Muscle of leg (tissue), 11 donors: Measurements from ENCODE around the gene COL15A1. TPM values are rescaled to one million over a fixed set of nuclear protein-coding genes. Genes with fewer than 3 reads are reported as not detected.

Source experiments
- DNase-seq: peaks from one replicate; pipeline ENCODE4 v3.0.0; 2013
- H3K27ac ChIP-seq: one replicate; pipeline ENCODE4 v1.5.1; 2013; ENCODE audit warnings: mild to moderate bottlenecking, low read length, control low read depth
- H3K27me3 ChIP-seq: one replicate; pipeline ENCODE4 v1.6.1; 2013; ENCODE audit warnings: low read length; ENCODE audit not compliant: control insufficient read depth, insufficient read depth
- H3K36me3 ChIP-seq: one replicate; pipeline ENCODE4 v1.6.1; 2013; ENCODE audit warnings: low read length; ENCODE audit not compliant: control insufficient read depth, insufficient read depth
- H3K4me1 ChIP-seq: one replicate; pipeline ENCODE4 v1.6.1; 2013; ENCODE audit warnings: low read length; ENCODE audit not compliant: control insufficient read depth, insufficient read depth
- H3K4me3 ChIP-seq: one replicate; pipeline ENCODE4 v1.5.1; 2013; ENCODE audit warnings: low read length, control low read depth
- H3K9me3 ChIP-seq: replicated peaks from 2 replicates; pipeline ENCODE4 v1.6.1; 2013; ENCODE audit warnings: low read depth, low read length; ENCODE audit not compliant: control insufficient read depth
- WGBS: methylation state at CpG from one replicate; pipeline ENCODE4 v1.1.5; 2013; ENCODE audit warnings: missing lambda C conversion rate; ENCODE audit not compliant: insufficient coverage; 5-methylcytosine and 5-hydroxymethylcytosine counted together
- polyA plus RNA-seq, 8 donors: library from polyadenylated mRNA; unstranded; fragments of 120-200 nt; gene quantifications; one replicate each; pipeline versions ENCODE4 v1.2.1 to v1.2.3, GENCODE V29; 2013; ENCODE audit warnings: inconsistent platforms in 1 of 8, low replicate concordance in 1 of 8; ENCODE audit not compliant: insufficient read length in 8 of 8, insufficient read depth in 1 of 8
- total RNA-seq: library from RNA; stranded (reverse); fragments of 120-200 nt; gene quantifications from one replicate; pipeline ENCODE4 v1.2.4, GENCODE V29; 2013

Gene COL15A1
- total and polyA plus RNA-seq, 9 donors = 169 to 259 (median 197) TPM

DNA sequence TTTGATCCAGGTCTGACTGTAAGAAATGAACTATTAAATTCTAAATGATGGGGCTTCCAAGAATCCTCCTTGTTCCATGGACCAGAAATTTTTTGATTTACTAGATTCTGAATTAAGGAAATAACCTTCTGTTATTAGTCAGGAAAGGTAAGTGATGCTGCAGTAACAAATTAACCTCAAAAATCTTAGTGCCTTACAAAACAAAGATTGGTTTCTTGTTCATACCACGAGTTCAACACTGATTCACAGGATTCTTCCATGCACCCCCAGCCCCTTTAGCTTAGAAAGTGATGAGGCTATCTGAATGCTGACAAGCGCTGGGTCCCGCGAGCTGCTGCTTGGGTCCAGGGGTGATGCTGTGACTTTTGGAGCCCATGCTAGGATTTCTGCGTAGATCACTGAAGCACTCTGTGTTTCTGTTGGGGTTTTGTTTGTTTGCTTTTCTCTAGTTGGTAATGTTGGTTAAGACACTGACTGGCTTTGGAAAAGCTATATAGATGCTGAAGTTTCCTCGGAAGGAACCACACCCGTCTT lies 52.3 kb downstream of the COL15A1 start:
- Histone ChIP-seq H3K27ac (no peak overlapping the region), H3K36me3 (peaks cover 35% of the 10 kb centered on the region), H3K4me3 (no peak overlapping the region), H3K27me3 (no peaks in the 10 kb centered on the region), H3K9me3 (no peaks in the 10 kb centered on the region), H3K4me1 (peaks cover 35% of the 10 kb centered on the region)
- no peak for DNase-seq
- WGBS = 100% methylated on average over 3 of the region's 7 CpGs

DNA sequence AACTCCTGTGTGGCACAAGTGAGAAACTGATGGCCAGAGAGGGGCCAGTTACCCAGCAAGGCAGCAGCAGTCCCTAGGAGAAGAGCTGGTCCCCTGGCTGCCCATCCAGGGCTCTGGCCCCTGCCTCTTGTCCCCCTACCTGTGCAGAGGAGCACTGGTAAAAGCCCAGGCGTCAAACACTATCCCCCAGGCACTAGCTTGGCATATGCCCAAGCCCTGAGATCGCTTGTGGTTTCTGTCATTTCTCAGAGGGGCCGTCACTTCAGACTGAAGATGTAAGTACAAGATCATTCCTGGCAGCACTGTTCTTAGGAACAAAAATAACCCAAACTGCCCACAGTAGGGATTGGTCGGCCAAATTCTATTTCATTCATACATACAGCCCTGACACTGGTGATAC lies 53.9 kb downstream of the COL15A1 start:
- no peak overlapping the region for H3K27ac ChIP-seq
- DNase-seq = peak; percentile 48
- H3K9me3 ChIP-seq = no peaks in the 10 kb centered on the region
- H3K4me1 ChIP-seq = peaks cover 36% of the 10 kb centered on the region
- 34% methylated on average over 3 of the region's 4 CpGs for WGBS
- no peak overlapping the region for H3K4me3 ChIP-seq
- H3K36me3 ChIP-seq = peaks cover 41% of the 10 kb centered on the region
- no peaks in the 10 kb centered on the region for H3K27me3 ChIP-seq

DNA sequence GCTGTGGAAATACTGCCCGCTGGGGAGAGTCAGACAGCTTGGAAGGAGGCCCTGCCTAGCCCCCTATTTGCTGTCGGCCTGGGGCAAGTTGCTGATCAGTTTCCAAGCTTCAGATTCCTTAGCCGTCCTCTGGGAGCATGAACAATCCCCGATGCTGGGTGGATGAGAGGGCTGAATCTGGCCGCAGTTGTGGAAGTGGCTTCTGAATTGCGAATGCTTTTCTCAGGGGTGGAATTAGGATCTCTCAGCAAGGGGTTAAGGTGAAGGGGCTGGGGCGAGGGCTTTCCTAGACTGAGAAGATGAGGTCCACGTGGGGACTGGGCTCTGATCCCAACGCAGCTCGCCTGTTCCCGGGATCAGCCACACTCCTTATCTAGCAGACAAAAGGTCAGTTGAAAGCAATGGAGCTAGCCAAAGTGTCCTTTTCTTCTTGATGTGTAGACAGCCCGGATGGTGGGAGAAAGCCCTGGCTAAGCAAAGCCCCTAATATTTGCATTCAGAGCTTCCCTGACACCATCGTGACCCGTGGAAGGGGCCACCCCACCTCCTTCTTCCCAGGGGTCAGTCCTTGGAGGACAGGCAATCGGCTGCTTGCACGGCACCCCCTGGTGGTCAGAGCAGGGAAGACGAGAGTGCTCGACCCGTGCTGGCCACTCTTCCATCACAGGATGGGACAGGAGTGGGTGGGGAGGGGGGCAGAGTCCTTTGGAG lies 54.9 kb downstream of the COL15A1 start:
- no peak overlapping the region for H3K4me3 ChIP-seq
- no peaks in the 10 kb centered on the region for H3K9me3 ChIP-seq
- peaks cover 29% of the 10 kb centered on the region for H3K4me1 ChIP-seq
- peak overlapping the region; percentile 69 for H3K27ac ChIP-seq
- WGBS = 9% methylated on average over 15 of the region's 19 CpGs
- no peaks in the 10 kb centered on the region for H3K27me3 ChIP-seq
- peak; percentile 80 for DNase-seq
- peaks cover 45% of the 10 kb centered on the region for H3K36me3 ChIP-seq

DNA sequence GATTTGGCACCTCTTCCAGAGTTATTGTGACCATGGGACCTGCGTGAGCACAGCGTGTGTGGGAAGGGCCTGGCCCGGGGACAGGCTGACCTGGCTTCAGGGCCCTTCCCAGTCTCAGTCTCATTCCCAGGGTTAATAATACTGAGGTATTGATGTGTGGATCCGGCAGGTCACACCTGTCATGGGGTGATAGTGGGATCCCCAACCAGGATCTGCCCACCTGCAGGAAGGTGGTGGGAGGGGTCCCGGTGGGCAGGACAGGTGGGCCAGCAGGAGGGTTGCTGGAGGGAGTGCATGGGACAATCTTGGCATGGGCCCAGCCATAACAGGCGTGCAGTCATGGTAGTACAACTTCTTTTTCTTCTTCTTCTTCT lies 55.4 kb downstream of the COL15A1 start:
- no peak for DNase-seq
- Histone ChIP-seq H3K9me3 (no peaks in the 10 kb centered on the region), H3K4me1 (peaks cover 28% of the 10 kb centered on the region), H3K4me3 (no peak overlapping the region), H3K27ac (no peak overlapping the region), H3K27me3 (no peaks in the 10 kb centered on the region), H3K36me3 (peaks cover 49% of the 10 kb centered on the region)
- 63% methylated on average over 1 of the region's 6 CpGs for WGBS

DNA sequence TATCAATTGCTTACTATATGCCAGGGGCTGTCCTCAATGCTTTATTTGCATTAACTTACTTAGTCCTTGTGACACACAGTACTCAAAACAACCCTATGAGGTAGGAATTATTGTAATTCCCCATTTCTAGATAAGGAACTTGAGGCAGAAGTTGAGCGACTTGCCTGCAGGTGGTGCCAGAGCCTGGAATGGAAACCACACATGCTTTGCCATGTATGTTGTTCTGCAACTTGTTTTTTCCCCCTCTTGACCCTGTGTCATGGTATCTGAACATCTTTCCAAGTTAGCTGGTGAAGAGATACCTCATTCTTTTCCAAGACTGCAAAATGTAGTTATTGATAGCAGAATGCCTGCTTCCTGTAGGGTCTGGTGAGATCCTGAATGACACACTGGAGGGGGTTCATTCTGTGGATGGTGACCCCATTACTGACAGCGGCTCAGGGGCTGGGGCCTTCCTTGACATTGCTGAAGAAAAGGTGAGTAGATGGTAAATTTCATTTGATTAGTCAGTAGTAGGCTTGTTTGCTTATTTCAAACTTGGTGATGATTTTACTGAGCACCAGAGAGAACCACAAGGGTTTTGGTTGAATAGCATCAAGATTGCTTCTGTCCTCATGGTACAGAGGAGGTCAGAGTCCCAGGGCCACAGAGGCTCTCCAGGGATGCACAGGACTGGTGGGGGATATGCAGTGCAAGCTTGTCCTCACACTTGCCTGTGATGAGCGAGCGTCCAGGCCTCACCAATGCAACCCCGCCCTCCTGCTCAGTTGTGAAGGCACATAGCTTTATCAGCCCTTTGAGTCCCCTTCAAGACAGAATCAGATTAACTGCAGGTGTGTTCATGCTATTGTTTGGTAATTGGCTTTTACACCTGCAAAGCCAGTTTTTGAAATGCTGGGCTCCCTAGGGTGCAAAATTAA lies 57.0 kb downstream of the COL15A1 start:
- Histone ChIP-seq H3K9me3 (no peaks in the 10 kb centered on the region), H3K4me1 (peaks cover 17% of the 10 kb centered on the region), H3K27ac (no peak overlapping the region), H3K27me3 (no peaks in the 10 kb centered on the region), H3K36me3 (peaks cover 56% of the 10 kb centered on the region), H3K4me3 (no peak overlapping the region)
- DNase-seq = peak; percentile 71
- WGBS = 60% methylated on average over 2 of the region's 5 CpGs

DNA sequence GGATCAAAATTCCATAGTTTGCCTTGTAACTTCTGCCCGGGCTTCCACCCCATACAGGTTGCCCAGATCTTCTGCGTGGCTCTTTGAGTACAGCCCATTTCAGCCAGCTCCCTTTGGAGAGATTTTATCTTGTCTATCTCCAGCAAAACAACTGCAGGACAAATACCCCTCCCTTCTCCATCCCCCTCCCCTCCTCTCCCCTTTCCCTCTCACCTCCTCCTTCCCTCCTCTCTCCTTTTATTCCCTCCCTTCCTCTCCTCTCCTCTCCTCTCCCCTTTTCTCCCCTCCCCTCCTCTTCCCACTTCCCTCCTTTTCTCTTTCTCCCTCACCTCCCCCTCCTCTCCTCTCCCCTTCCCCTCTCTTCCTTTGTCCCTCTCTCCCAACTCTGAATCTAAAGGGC lies 58.2 kb downstream of the COL15A1 start:
- peaks cover 65% of the 10 kb centered on the region for H3K36me3 ChIP-seq
- H3K27me3 ChIP-seq = no peaks in the 10 kb centered on the region
- H3K4me1 ChIP-seq = peaks cover 17% of the 10 kb centered on the region
- WGBS = 92% methylated on average over 1 of the region's 2 CpGs
- DNase-seq = no peak
- no peak overlapping the region for H3K4me3 ChIP-seq
- H3K9me3 ChIP-seq = no peaks in the 10 kb centered on the region
- no peak overlapping the region for H3K27ac ChIP-seq

DNA sequence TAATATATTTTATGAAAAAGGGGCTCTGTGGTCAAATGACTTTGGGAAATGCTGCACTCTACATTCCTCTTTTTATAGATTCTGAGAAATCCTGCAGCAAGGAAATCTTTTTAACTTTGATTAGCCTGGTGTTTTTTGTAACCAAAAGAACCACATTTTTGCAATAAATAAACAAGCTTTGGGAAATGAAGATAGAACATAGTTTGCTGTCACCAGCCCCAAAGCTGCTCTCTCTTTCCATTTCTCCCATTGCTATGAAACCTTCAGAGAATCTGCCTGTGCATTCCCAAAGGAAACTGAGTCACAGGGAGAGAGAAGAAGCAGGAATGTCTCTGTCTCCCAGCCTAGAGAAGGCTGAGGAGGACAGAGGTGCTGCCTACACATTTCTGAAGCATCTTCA lies 59.0 kb downstream of the COL15A1 start:
- H3K36me3 ChIP-seq = peaks cover 60% of the 10 kb centered on the region

DNA sequence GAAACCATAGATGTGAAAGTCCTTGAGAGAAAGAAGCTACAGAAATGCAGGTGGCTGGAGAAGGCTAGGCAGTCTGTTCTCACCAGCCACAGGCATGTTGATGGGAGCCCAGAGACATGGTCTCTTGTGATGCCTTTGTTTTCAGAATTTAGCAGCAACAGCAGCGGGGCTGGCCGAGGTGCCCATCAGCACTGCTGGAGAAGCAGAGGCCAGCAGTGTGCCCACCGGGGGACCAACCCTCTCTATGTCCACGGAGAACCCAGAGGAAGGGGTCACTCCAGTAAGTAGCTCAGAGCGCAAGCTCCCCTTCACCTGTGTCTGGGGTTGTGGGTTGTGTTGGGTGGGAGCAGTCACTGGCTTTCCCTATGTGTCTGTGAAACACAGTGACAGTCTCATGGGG lies 59.6 kb downstream of the COL15A1 start:
- Histone ChIP-seq H3K9me3 (no peaks in the 10 kb centered on the region), H3K27me3 (no peaks in the 10 kb centered on the region), H3K36me3 (peaks cover 63% of the 10 kb centered on the region), H3K4me1 (peaks cover 12% of the 10 kb centered on the region), H3K27ac (no peak overlapping the region), H3K4me3 (no peak overlapping the region)
- no peak for DNase-seq
- 96% methylated on average over 3 of the region's 5 CpGs for WGBS

More for the DNA sequence above, 59.0 kb downstream of the COL15A1 start:
- peaks cover 13% of the 10 kb centered on the region for H3K4me1 ChIP-seq
- DNase-seq = no peak
- no peaks in the 10 kb centered on the region for H3K9me3 ChIP-seq
- no peak overlapping the region for H3K4me3 ChIP-seq
- no peak overlapping the region for H3K27ac ChIP-seq
- H3K27me3 ChIP-seq = no peaks in the 10 kb centered on the region

DNA sequence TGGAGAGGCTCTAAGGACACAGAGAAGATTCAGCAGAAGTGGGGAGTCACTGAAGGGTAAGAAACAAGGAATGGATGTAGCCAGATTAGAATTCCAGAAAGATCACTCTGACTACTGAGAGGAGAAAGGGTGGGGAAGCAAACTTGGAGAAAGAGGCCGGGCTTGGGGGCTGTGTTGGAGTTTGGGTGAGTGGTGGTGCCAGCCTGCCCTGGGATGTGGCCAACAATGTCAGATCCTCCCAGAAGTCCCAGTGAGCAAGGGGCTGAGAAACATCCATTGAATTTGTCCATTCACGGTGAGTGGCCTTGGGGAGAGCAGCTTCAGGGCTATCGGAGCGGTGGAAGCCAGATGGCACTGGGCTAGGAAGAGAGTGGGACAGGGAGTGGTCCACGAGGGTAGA lies 60.4 kb downstream of the COL15A1 start:
- Histone ChIP-seq H3K9me3 (no peaks in the 10 kb centered on the region), H3K4me1 (peaks cover 4% of the 10 kb centered on the region), H3K36me3 (peaks cover 63% of the 10 kb centered on the region), H3K27ac (no peak overlapping the region), H3K27me3 (no peaks in the 10 kb centered on the region), H3K4me3 (no peak overlapping the region)
- 98% methylated on average over 5 of the region's 5 CpGs for WGBS
- DNase-seq = no peak

DNA sequence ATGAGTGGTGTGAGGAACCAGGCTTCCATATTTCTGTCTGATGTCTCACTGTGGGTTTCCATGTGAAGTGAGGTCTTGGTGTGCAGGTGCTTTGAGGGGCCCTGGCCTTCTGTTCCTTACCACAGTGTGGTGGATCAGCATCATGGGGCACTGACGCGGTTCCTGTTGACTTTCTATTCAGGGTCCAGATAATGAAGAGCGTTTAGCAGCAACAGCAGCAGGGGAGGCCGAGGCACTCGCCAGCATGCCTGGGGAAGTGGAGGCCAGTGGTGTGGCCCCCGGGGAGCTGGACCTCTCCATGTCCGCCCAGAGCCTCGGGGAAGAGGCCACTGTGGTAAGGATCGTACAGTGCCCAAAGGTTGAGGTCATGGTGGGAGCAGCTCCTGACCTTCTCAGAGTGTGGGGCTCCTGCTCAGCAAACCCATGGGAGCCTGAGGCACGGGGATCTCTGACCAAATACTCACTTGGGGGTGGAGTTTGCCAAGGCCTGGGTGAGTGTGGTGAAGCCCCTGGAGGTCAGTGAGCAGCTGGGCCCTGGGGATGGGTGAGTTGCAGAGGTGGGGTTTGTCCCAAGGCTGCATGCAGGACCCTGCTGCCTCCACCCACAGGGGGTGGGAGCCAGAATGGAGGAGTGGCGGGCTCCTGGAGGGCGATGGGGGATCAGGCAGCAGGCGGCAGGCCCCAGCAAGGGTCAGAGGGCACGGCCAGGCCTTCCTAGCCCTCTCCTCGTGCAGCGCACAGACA lies 61.2 kb downstream of the COL15A1 start:
- no peak overlapping the region for H3K27ac ChIP-seq
- peaks cover 2% of the 10 kb centered on the region for H3K9me3 ChIP-seq
- 88% methylated on average over 16 of the region's 16 CpGs for WGBS
- H3K4me3 ChIP-seq = no peak overlapping the region
- H3K27me3 ChIP-seq = no peaks in the 10 kb centered on the region
- H3K36me3 ChIP-seq = peaks cover 65% of the 10 kb centered on the region
- H3K4me1 ChIP-seq = peaks cover 2% of the 10 kb centered on the region
- DNase-seq = no peak
